H1 (cell line): ENCODE results near the gene GALNT7.

Experiments
- CREB1 ChIP-seq: IDR thresholded peaks from 2 replicates; pipeline ENCODE4 v1.6.1; 2012; ENCODE audit warnings: inconsistent platforms
- CTBP2 ChIP-seq: IDR thresholded peaks from 2 replicates; pipeline ENCODE4 v1.7.0; 2011; ENCODE audit warnings: borderline replicate concordance, mild to moderate bottlenecking, moderate library complexity, mixed read lengths, low read length; ENCODE audit not compliant: insufficient read depth, insufficient read length
- EP300 ChIP-seq, 2 experiments: IDR thresholded peaks; 1 replicate in 1 of 2; 2 replicates in 1 of 2; pipeline ENCODE4 v1.6.1; 2011 to 2012; ENCODE audit warnings: low read depth in 2 of 2, low read length in 2 of 2, mild to moderate bottlenecking in 2 of 2, borderline replicate concordance in 1 of 2, inconsistent platforms in 1 of 2, moderate library complexity in 1 of 2
- POLR2A ChIP-seq, 2 experiments: IDR thresholded peaks; 1 replicate in 1 of 2; 2 replicates in 1 of 2; pipeline ENCODE4 v1.6.1; 2011; ENCODE audit warnings: low read depth in 2 of 2, low read length in 2 of 2, mild to moderate bottlenecking in 2 of 2; ENCODE audit errors: control extremely low read depth in 1 of 2
- POLR2AphosphoS5 ChIP-seq: IDR thresholded peaks from 2 replicates; pipeline ENCODE4 v1.6.1; 2011; ENCODE audit warnings: low read depth, low read length
- RAD21 ChIP-seq, 2 experiments: IDR thresholded peaks in 1 of 2; conservative IDR thresholded peaks in 1 of 2; 2 replicates each; pipeline ENCODE4 v1.6.1; 2011; ENCODE audit warnings: low read depth in 2 of 2, low read length in 2 of 2, improper control_type of control experiment in 1 of 2, inconsistent platforms in 1 of 2, mild to moderate bottlenecking in 1 of 2, moderate library complexity in 1 of 2
- RNF2 ChIP-seq: fragments of 200-900, 300-1000 bp; sonication (generic); IDR thresholded peaks from 2 replicates; pipeline ENCODE4 v1.7.1; 2016; ENCODE audit warnings: borderline replicate concordance, low read depth, mild to moderate bottlenecking, antibody characterized with exemption, low read length; ENCODE audit not compliant: poor library complexity, severe bottlenecking; ENCODE audit errors: missing control alignments
- TBP ChIP-seq: IDR thresholded peaks from 2 replicates; pipeline ENCODE4 v1.6.1; 2011; ENCODE audit warnings: low read depth, low read length, improper control_type of control experiment
- TF ChIP-seq, protein P1 (sequence below), 3 experiments: IDR thresholded peaks; 1 replicate in 2 of 3; 2 replicates in 1 of 3; pipeline versions ENCODE4 v1.5.1 to v1.6.1; 2011; ENCODE audit warnings: low read length in 3 of 3, mild to moderate bottlenecking in 3 of 3, inconsistent platforms in 2 of 3, low read depth in 1 of 3, moderate library complexity in 1 of 3; ENCODE audit not compliant: insufficient read depth in 1 of 3; ENCODE audit errors: control extremely low read depth in 1 of 3

DNA sequence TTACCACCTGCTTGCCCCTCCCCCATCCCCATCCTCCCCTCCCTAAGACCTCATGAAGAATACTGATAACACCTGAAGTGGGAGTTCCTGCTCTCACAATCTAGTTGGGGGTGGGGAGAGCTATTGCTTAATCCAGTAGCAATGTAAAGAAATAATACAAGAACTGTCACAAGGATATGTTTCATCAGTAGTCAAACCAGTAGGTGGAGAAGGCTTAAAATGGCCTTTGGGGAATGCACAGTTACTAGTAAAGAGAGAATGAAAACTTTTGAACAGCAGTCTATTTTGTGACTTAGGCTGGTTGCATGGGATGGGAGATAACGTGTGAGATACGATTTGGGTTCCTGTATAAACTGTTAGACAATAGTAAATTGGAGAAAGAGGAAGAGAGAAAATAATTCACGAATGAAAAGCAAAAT, 6.0 kb downstream of the GALNT7 start:
- TF ChIP-seq POLR2AphosphoS5: no peak
- no peak for TF ChIP-seq POLR2A (IDR thresholded peaks at IDR 0.05; ENCODE audit: control extremely low read depth in 1 of 2, low read depth in 2 of 2, low read length in 2 of 2)
- TF ChIP-seq, protein P1, sequence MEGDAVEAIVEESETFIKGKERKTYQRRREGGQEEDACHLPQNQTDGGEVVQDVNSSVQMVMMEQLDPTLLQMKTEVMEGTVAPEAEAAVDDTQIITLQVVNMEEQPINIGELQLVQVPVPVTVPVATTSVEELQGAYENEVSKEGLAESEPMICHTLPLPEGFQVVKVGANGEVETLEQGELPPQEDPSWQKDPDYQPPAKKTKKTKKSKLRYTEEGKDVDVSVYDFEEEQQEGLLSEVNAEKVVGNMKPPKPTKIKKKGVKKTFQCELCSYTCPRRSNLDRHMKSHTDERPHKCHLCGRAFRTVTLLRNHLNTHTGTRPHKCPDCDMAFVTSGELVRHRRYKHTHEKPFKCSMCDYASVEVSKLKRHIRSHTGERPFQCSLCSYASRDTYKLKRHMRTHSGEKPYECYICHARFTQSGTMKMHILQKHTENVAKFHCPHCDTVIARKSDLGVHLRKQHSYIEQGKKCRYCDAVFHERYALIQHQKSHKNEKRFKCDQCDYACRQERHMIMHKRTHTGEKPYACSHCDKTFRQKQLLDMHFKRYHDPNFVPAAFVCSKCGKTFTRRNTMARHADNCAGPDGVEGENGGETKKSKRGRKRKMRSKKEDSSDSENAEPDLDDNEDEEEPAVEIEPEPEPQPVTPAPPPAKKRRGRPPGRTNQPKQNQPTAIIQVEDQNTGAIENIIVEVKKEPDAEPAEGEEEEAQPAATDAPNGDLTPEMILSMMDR (IDR thresholded peaks at IDR 0.05; ENCODE audit: control extremely low read depth in 1 of 3, insufficient read depth in 1 of 3, low read depth in 1 of 3, low read length in 3 of 3): no peak
- no peak for TF ChIP-seq RAD21 (IDR thresholded peaks at IDR 0.05 in 1 of 2, conservative IDR thresholded peaks at IDR 0.05 in 1 of 2; ENCODE audit: low read depth in 2 of 2, low read length in 2 of 2)
- TF ChIP-seq RNF2: no peak
- no peak for TF ChIP-seq TBP
- TF ChIP-seq CTBP2: no peak
- no peak for TF ChIP-seq CREB1
- no peak for TF ChIP-seq EP300 (IDR thresholded peaks at IDR 0.05; ENCODE audit: borderline replicate concordance in 1 of 2, low read depth in 2 of 2, low read length in 2 of 2)
